CD4-positive, alpha-beta memory T cell (primary cell): Measurements from ENCODE around the gene MED27. TPM values are rescaled to one million over a fixed set of nuclear protein-coding genes. Genes with fewer than 3 reads are reported as not detected.

ENCODE experiments used
- CTCF ChIA-PET: fragments of 350-600 bp; sonication (Branson Sonifier 250); formaldehyde crosslinking; loops from one replicate; lab custom pipeline; 2021; ENCODE audit warnings: inconsistent platforms; ENCODE audit not compliant: partially characterized antibody; lab: Charles Lee
- POLR2A ChIA-PET: fragments of 350-600 bp; sonication (Branson Sonifier 250); formaldehyde crosslinking; loops from one replicate; lab custom pipeline; 2021; ENCODE audit not compliant: partially characterized antibody; lab: Charles Lee
- DNase-seq, 5 donors: peaks; one replicate each; pipeline versions ENCODE4 v3.0.0 to v3.0.0-alpha.2; 2020 to 2022; ENCODE audit warnings: mixed read lengths in 1 of 5
- H3K27ac ChIP-seq: one replicate; pipeline ENCODE4 v1.7.0; 2013; ENCODE audit warnings: low read depth, low read length
- H3K27me3 ChIP-seq: 2 replicates; pipeline ENCODE4 v1.7.0; 2013; ENCODE audit warnings: mild to moderate bottlenecking, low read length, moderate library complexity; ENCODE audit not compliant: insufficient read depth
- H3K36me3 ChIP-seq: 2 replicates; pipeline ENCODE4 v1.7.0; 2013; ENCODE audit warnings: mild to moderate bottlenecking, low read length, moderate library complexity; ENCODE audit not compliant: insufficient read depth
- H3K4me1 ChIP-seq: 2 replicates; pipeline ENCODE4 v1.7.0; 2013; ENCODE audit warnings: mild to moderate bottlenecking, low read length, moderate library complexity; ENCODE audit not compliant: insufficient read depth
- H3K4me3 ChIP-seq, 2 donors: one replicate each; pipeline ENCODE4 v1.7.0; 2013; ENCODE audit warnings: low read length in 2 of 2, mild to moderate bottlenecking in 1 of 2
- H3K9me3 ChIP-seq, 2 donors: one replicate each; pipeline ENCODE4 v1.7.0; 2013; ENCODE audit warnings: low read length in 2 of 2, control low read depth in 1 of 2; ENCODE audit not compliant: control insufficient read depth in 1 of 2
- H3K27ac Mint-ChIP-seq, 7 donors: one replicate each; pipeline ENCODE4 v1.8.0; 2020 to 2021; ENCODE audit warnings: mixed read lengths in 7 of 7, mild to moderate bottlenecking in 6 of 7, inconsistent platforms in 3 of 7, moderate library complexity in 3 of 7
- H3K27me3 Mint-ChIP-seq, 2 donors: one replicate each; pipeline ENCODE4 v1.8.0; 2020 to 2021; ENCODE audit warnings: mixed read lengths in 2 of 2
- H3K36me3 Mint-ChIP-seq, 2 donors: one replicate each; pipeline ENCODE4 v1.8.0; 2020 to 2021; ENCODE audit warnings: mixed read lengths in 2 of 2, inconsistent platforms in 1 of 2, mild to moderate bottlenecking in 1 of 2
- H3K4me1 Mint-ChIP-seq, 4 donors: one replicate each; pipeline ENCODE4 v1.8.0; 2020 to 2021; ENCODE audit warnings: mixed read lengths in 4 of 4, mild to moderate bottlenecking in 1 of 4
- H3K4me3 Mint-ChIP-seq, 8 donors: one replicate each; pipeline ENCODE4 v1.8.0; 2020 to 2021; ENCODE audit warnings: mixed read lengths in 8 of 8, mild to moderate bottlenecking in 7 of 8, moderate library complexity in 6 of 8, inconsistent platforms in 3 of 8
- H3K9me3 Mint-ChIP-seq, 8 donors: one replicate each; pipeline ENCODE4 v1.8.0; 2020 to 2021; ENCODE audit warnings: mixed read lengths in 8 of 8, mild to moderate bottlenecking in 5 of 8, inconsistent platforms in 3 of 8, moderate library complexity in 1 of 8
- intact Hi-C: fragments of 100-400 bp; cut with micrococcal nuclease; formaldehyde crosslinking; loops from one replicate; pipeline ENCODE4 v1.15.1; 2023
- polyA plus RNA-seq, 2 donors: library from polyadenylated mRNA; unstranded; fragments of 300-500 nt; fragmentation: Illumina TruSeq; gene quantifications; one replicate each; pipeline ENCODE4 v1.2.3, GENCODE V29; 2021
- total RNA-seq, 2 experiments: library from RNA; stranded (reverse); gene quantifications; one replicate each; pipeline ENCODE4 v1.2.3, GENCODE V29; 2021

Gene MED27
- total and polyA plus RNA-seq, 4 experiments from 2014 or later = 15.6 to 57.7 (median 29.3) TPM

DNA sequence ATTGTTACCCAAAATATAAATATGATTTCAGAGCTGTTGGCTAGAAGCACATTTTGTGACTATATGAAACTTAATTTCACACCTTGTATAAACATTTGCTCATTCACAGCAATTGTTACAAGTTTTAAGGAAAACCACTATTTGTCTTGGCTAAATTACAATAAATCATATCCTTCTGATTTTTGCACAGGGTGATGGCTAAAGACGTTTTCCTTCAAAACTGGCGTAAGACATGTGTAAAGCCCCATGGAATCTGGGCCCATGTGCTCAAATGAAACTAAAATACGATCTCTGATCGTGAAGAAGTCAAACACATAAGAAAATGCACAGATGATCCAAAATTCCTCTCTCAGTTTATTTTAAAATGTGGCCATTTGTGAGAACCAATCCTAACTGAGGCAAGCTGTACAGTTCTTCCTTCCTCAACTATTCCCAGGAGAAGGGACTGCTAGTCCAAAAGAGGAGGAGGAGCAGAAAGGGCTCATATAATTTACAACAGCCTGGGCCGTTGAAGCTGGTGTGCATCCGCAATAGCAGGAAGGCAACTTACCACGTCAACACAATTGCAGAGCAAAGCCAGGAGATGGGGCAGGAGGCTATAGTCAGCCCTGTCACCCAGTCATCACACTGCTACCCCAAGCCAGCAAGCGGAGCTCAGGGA is 98.4 kb downstream of the MED27 start:
- ChIA-PET CTCF (no interaction called here), POLR2A (no interaction called here)
- no peaks in the 10 kb centered on the region for H3K27me3 ChIP-seq
- no peak overlapping the region for H3K4me3 ChIP-seq
- Mint-ChIP-seq H3K4me1 (peaks cover 0 to 5% (median 0%) of the 10 kb centered on the region in 4 donors), H3K4me3 (no peak overlapping the region), H3K36me3 (peaks cover 2 to 16% of the 10 kb centered on the region in 2 donors), H3K27me3 (no peaks in the 10 kb centered on the region), H3K9me3 (peaks cover 0 to 2% (median 0%) of the 10 kb centered on the region in 8 donors), H3K27ac (no peak overlapping the region)
- H3K9me3 ChIP-seq = no peaks in the 10 kb centered on the region
- H3K4me1 ChIP-seq = no peaks in the 10 kb centered on the region
- intact Hi-C loops = no loop called here
- DNase-seq = no peak
- H3K36me3 ChIP-seq = no peaks in the 10 kb centered on the region
- H3K27ac ChIP-seq = no peak overlapping the region

DNA sequence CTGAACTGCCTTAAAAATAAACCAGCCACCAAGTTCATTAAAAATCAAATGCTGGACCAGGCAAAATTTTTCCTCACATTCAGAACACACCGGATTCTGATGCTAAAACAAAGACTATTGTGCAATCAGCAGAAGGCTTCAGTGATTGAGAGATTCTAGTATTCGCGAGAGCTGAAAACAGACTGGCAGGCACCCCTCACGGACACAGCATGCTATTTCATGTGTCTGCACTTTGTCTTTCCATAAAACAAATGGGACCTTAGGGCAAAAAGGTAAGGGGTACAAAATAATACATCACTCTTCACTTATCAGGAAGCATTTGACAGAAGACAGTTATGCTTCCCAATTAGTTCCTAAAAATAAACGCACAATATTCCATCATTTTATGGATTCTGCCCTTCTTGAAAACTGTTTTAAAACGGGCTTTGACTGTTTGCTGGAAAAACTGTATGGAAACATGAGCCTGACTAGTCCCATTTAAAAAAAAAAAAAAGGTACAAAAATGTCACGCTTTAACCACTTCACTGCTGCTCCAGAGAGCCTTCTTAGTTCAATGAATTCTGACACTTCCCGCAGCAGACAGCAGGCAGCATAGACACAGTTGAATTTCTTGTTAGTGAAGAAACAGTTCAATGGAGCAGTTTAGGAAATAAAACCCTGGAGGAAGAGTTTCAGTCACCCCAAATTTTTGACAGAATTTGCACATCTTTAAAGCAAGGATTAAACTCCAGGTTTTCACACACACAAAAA is 99.2 kb downstream of the MED27 start:
- intact Hi-C loops = no loop called here
- H3K36me3 ChIP-seq = no peaks in the 10 kb centered on the region
- no peaks in the 10 kb centered on the region for H3K27me3 Mint-ChIP-seq
- H3K36me3 Mint-ChIP-seq = peaks cover 2 to 18% of the 10 kb centered on the region in 2 donors
- peaks cover 0 to 5% (median 0%) of the 10 kb centered on the region in 4 donors for H3K4me1 Mint-ChIP-seq
- no peaks in the 10 kb centered on the region for H3K27me3 ChIP-seq
- H3K27ac Mint-ChIP-seq = no peak overlapping the region
- no peaks in the 10 kb centered on the region for H3K9me3 ChIP-seq
- H3K4me1 ChIP-seq = no peaks in the 10 kb centered on the region
- no peak overlapping the region for H3K4me3 ChIP-seq
- no peak overlapping the region for H3K27ac ChIP-seq
- ChIA-PET POLR2A (no interaction called here), CTCF (no interaction called here)
- DNase-seq = no peak
- H3K9me3 Mint-ChIP-seq = peaks cover 0 to 2% (median 0%) of the 10 kb centered on the region in 8 donors
- H3K4me3 Mint-ChIP-seq = no peak overlapping the region

- ChIA-PET CTCF (no interaction called here), POLR2A (no interaction called here)
- Histone ChIP-seq H3K4me1 (no peaks in the 10 kb centered on the region), H3K36me3 (no peaks in the 10 kb centered on the region), H3K9me3 (no peaks in the 10 kb centered on the region), H3K27ac (no peak overlapping the region), H3K27me3 (no peaks in the 10 kb centered on the region), H3K4me3 (no peak overlapping the region)
- Mint-ChIP-seq H3K36me3 (peaks cover 13 to 36% of the 10 kb centered on the region in 2 donors), H3K27ac (no peak overlapping the region), H3K4me3 (no peak overlapping the region), H3K9me3 (peaks cover 0 to 9% (median under 1%) of the 10 kb centered on the region in 8 donors), H3K27me3 (no peaks in the 10 kb centered on the region), H3K4me1 (peaks cover 0 to 2% (median 0%) of the 10 kb centered on the region in 4 donors)
- intact Hi-C loops = no loop called here
- no peak for DNase-seq
Measured at GRCh38 chr9:131977109-131977838, 102.4 kb downstream of the MED27 start.

- Histone ChIP-seq H3K27ac (no peak overlapping the region), H3K9me3 (no peaks in the 10 kb centered on the region), H3K36me3 (no peaks in the 10 kb centered on the region), H3K27me3 (no peaks in the 10 kb centered on the region), H3K4me3 (no peak overlapping the region), H3K4me1 (no peaks in the 10 kb centered on the region)
- Mint-ChIP-seq H3K36me3 (peaks cover 13 to 37% of the 10 kb centered on the region in 2 donors), H3K27me3 (no peaks in the 10 kb centered on the region), H3K4me1 (peaks cover 0 to 2% (median 0%) of the 10 kb centered on the region in 4 donors), H3K27ac (no peak overlapping the region), H3K9me3 (peaks cover 0 to 10% (median under 1%) of the 10 kb centered on the region in 8 donors), H3K4me3 (no peak overlapping the region)
- CTCF ChIA-PET = no interaction called here
- no peak for DNase-seq
- intact Hi-C loops = no loop called here
- POLR2A ChIA-PET = no interaction called here
Measured at GRCh38 chr9:131976157-131977108, 103.2 kb downstream of the MED27 start.

DNA sequence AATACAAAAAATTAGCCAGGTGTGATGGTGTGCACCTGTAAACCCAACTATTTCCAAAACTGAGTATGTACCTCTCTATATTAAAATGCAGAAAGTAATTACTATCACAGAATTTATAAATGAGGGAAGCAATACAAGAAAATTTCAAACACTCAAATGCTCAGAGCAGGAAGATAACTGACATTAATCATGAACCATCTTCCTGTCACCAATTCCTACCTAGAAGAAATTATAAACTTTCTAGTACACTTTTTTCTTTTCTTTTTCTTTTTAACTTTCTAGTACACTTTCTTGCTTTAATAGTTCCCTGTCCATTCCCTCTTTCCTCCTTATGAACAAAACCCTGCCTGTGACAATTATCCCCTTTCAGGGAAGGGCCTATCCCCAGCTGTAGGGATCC is 106.8 kb downstream of the MED27 start:
- H3K9me3 Mint-ChIP-seq = peaks cover 0 to 10% (median under 1%) of the 10 kb centered on the region in 8 donors
- DNase-seq = no peak
- no peak overlapping the region for H3K4me3 ChIP-seq
- intact Hi-C loops = no loop called here
- H3K27ac ChIP-seq = no peak overlapping the region
- H3K4me1 Mint-ChIP-seq = peaks cover 0 to 3% (median 0%) of the 10 kb centered on the region in 4 donors
- H3K9me3 ChIP-seq = no peaks in the 10 kb centered on the region
- no peaks in the 10 kb centered on the region for H3K27me3 ChIP-seq
- ChIA-PET CTCF (no interaction called here), POLR2A (no interaction called here)
- no peaks in the 10 kb centered on the region for H3K27me3 Mint-ChIP-seq
- no peak overlapping the region for H3K27ac Mint-ChIP-seq
- no peak overlapping the region for H3K4me3 Mint-ChIP-seq
- H3K36me3 ChIP-seq = no peaks in the 10 kb centered on the region
- peaks cover 18 to 42% of the 10 kb centered on the region in 2 donors for H3K36me3 Mint-ChIP-seq
- H3K4me1 ChIP-seq = no peaks in the 10 kb centered on the region

GRCh38 chr9:131971482-131972074 is 108.1 kb downstream of the MED27 start:
- no peak overlapping the region for H3K4me3 Mint-ChIP-seq
- H3K4me3 ChIP-seq = no peak overlapping the region
- ChIA-PET POLR2A (no interaction called here), CTCF (no interaction called here)
- intact Hi-C loops = no loop called here
- peaks cover 19 to 38% of the 10 kb centered on the region in 2 donors for H3K36me3 Mint-ChIP-seq
- H3K9me3 Mint-ChIP-seq = peaks cover 0 to 10% (median under 1%) of the 10 kb centered on the region in 8 donors
- no peaks in the 10 kb centered on the region for H3K27me3 ChIP-seq
- H3K27me3 Mint-ChIP-seq = no peaks in the 10 kb centered on the region
- DNase-seq = no peak
- no peak overlapping the region for H3K27ac ChIP-seq
- H3K36me3 ChIP-seq = no peaks in the 10 kb centered on the region
- H3K4me1 Mint-ChIP-seq = peaks cover 0 to 4% (median 0%) of the 10 kb centered on the region in 4 donors
- no peak overlapping the region for H3K27ac Mint-ChIP-seq
- no peaks in the 10 kb centered on the region for H3K9me3 ChIP-seq
- H3K4me1 ChIP-seq = no peaks in the 10 kb centered on the region
